ENCODE results near the gene C3orf22. TPM values are rescaled to one million over a fixed set of nuclear protein-coding genes. Genes with fewer than 3 reads are reported as not detected.

C3orf22 gene
- total RNA-seq, 4 donors from 2014 or later = not detected

DNA sequence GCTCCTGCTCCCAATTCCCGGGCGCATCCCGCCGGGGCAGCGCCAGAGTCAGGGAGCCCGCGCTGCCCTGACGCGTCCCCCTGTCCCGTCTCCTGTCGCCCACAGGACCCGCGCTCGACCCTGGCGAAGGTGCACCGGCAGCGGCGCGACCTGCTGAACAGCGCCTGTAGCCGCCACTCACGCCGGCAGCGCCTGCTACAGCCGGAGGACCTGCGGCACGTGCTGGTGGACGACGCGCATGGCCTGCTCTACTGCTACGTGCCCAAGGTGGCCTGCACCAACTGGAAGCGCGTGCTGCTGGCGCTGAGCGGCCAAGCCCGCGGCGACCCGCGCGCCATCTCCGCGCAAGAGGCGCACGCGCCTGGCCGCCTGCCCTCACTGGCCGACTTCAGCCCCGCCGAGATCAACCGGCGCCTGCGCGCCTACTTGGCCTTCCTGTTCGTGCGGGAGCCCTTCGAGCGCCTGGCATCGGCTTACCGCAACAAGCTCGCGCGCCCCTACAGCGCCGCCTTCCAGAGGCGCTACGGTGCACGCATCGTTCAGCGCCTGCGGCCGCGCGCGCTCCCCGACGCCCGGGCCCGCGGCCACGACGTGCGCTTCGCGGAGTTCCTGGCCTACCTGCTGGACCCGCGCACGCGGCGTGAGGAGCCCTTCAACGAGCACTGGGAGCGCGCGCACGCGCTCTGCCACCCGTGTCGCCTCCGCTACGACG is 16.9 kb downstream of the C3orf22 start:
- Histone ChIP-seq H3K4me3 (no peak overlapping the region), H3K27ac (no peak overlapping the region), H3K9me3 (no peaks in the 10 kb centered on the region), H3K36me3 (no peaks in the 10 kb centered on the region), H3K4me1 (no peaks in the 10 kb centered on the region), H3K27me3 (peaks cover 18% of the 10 kb centered on the region)
- intact Hi-C loops (cut with DNase I; ENCODE audit: low total_unique reads) (no loop called here), in situ Hi-C loops (cut with MboI; ENCODE audit: low pct_ligation_motif_present in 1 of 4, low pct_unique_long_range_greater_than_20kb in 1 of 4, low sequenced_read_pairs in 3 of 4) (no loop called here)
- 88% methylated on average over 89 of the region's 101 CpGs; no CpG with 5 or more reads in 1 of the 2 donors for WGBS, 2 donors (ENCODE audit: low coverage in 1 of 2)
- peak; percentile 1 for DNase-seq
- no peak for TF ChIP-seq POLR2AphosphoS5 (IDR thresholded peaks at IDR 0.05)
- TF ChIP-seq, protein P1, sequence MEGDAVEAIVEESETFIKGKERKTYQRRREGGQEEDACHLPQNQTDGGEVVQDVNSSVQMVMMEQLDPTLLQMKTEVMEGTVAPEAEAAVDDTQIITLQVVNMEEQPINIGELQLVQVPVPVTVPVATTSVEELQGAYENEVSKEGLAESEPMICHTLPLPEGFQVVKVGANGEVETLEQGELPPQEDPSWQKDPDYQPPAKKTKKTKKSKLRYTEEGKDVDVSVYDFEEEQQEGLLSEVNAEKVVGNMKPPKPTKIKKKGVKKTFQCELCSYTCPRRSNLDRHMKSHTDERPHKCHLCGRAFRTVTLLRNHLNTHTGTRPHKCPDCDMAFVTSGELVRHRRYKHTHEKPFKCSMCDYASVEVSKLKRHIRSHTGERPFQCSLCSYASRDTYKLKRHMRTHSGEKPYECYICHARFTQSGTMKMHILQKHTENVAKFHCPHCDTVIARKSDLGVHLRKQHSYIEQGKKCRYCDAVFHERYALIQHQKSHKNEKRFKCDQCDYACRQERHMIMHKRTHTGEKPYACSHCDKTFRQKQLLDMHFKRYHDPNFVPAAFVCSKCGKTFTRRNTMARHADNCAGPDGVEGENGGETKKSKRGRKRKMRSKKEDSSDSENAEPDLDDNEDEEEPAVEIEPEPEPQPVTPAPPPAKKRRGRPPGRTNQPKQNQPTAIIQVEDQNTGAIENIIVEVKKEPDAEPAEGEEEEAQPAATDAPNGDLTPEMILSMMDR (IDR thresholded peaks at IDR 0.05) = no peak
- no peak for TF ChIP-seq EP300 (IDR thresholded peaks at IDR 0.05; ENCODE audit: low read depth)
- TF ChIP-seq POLR2A (IDR thresholded peaks at IDR 0.05) = no peak

DNA sequence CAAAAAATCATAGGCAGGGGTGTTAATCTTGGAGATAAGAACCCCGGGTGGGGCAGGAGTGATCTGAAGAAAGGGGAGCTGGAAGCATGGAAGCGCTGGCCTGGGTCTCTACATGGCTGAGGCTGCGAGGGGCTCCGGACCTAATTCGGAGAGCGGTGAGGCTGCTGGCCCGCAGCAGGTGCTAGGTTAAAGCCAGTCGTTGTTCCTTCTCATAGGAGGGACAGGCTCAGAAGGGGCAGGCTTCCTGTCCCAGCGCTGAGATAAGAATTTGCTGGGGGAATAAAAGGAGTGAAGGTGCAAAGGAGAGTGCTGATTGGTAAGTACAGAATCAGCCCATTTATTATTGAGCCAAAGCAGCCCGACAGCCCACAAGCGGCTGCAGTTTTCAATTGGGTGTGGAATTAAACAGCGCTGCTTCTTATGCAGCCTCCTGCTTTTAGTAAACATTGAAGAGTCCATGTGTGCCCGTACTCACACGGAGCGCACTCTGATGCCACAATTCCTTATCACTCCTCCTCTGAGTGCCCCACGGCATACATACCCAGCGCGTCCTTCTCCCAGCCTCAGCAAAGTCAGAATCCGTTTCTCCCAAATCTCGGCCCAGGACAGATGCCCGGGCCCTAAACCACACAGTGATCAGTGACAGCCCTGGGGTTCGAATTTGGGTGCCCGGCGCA is 17.6 kb downstream of the C3orf22 start:
- intact Hi-C loops (cut with DNase I; ENCODE audit: low total_unique reads) = no loop called here
- no peaks in the 10 kb centered on the region for H3K4me1 ChIP-seq
- 32 to 75% methylated on average over 5 to 24 of the region's 24 CpGs for WGBS, 2 donors (ENCODE audit: low coverage in 1 of 2)
- TF ChIP-seq POLR2A (IDR thresholded peaks at IDR 0.05) (no peak), EP300 (IDR thresholded peaks at IDR 0.05; ENCODE audit: low read depth) (no peak), POLR2AphosphoS5 (IDR thresholded peaks at IDR 0.05) (no peak)
- H3K36me3 ChIP-seq = no peaks in the 10 kb centered on the region
- no peak overlapping the region for H3K4me3 ChIP-seq
- peaks cover 18% of the 10 kb centered on the region for H3K27me3 ChIP-seq
- H3K9me3 ChIP-seq = no peaks in the 10 kb centered on the region
- in situ Hi-C loops (cut with MboI; ENCODE audit: low pct_ligation_motif_present in 1 of 4, low pct_unique_long_range_greater_than_20kb in 1 of 4, low sequenced_read_pairs in 3 of 4) = no loop called here
- DNase-seq = peak; percentile 5
- H3K27ac ChIP-seq = peak overlapping the region in 1 of 4 donors; percentile 34

DNA sequence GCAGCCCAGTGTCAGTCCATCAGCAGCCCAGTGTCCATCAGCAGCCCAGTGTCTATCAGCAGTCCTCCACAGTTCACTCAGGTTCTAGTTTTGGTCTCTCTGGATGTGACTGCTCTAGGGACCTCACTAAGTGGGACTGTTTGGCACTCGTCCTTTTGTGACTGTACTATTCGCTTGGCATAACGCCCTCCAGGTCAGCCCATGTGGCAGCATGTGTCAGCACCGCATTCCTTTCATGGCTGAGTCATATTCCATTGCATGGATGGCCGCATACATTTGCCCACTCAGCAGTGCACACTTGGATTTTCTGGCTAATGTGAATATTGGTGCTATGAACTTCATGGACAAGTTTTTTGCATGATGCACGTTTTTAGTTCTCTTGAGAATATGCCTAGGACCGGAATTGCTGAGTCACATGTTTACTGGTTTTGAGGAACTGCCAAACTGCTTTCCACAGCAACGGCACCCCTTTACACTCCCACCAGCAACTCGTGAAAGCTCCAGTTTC is 18.3 kb downstream of the C3orf22 start:
- no peak overlapping the region for H3K4me3 ChIP-seq
- DNase-seq = peak; percentile 20
- no peaks in the 10 kb centered on the region for H3K36me3 ChIP-seq
- no peak overlapping the region for H3K27ac ChIP-seq
- no peaks in the 10 kb centered on the region for H3K9me3 ChIP-seq
- peaks cover 18% of the 10 kb centered on the region for H3K27me3 ChIP-seq
- WGBS, 2 donors (ENCODE audit: low coverage in 1 of 2) = 33 to 51% methylated on average over 7 to 9 of the region's 9 CpGs
- in situ Hi-C loops (cut with MboI; ENCODE audit: low pct_ligation_motif_present in 1 of 4, low pct_unique_long_range_greater_than_20kb in 1 of 4, low sequenced_read_pairs in 3 of 4) = no loop called here
- H3K4me1 ChIP-seq = no peaks in the 10 kb centered on the region
- intact Hi-C loops (cut with DNase I; ENCODE audit: low total_unique reads) = no loop called here
- TF ChIP-seq POLR2AphosphoS5 (IDR thresholded peaks at IDR 0.05) (no peak), EP300 (IDR thresholded peaks at IDR 0.05; ENCODE audit: low read depth) (no peak), POLR2A (IDR thresholded peaks at IDR 0.05) (no peak)
- TF ChIP-seq, protein P1 (IDR thresholded peaks at IDR 0.05) = no peak

DNA sequence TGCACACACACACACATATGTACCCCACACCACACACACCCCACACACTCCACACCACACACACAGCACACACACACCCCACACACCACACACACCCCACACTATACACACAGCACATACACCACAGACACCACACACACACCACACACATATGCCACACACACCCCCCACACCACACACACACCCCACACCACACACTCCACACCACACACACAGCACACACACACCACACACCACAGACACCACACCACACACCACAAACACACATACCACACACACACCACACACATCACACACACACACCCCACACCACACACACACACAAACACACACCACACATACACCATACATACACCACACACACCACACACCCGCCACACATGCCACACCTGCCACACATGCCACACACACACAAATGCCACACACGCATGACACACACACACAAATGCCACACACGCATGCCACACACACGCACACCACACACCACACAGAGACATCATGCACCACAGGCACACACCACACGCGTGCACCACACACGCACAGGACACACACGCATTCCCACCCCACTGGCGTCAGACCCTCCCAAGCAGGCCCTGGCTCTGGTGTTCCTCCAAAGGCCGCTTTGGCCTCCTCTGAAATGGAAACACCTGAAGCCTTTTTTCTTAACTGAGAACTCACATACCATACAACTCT is 19.0 kb downstream of the C3orf22 start:
- DNase-seq = peak; percentile 2
- peaks cover 18% of the 10 kb centered on the region for H3K27me3 ChIP-seq
- H3K9me3 ChIP-seq = no peaks in the 10 kb centered on the region
- in situ Hi-C loops (cut with MboI; ENCODE audit: low pct_ligation_motif_present in 1 of 4, low pct_unique_long_range_greater_than_20kb in 1 of 4, low sequenced_read_pairs in 3 of 4) = no loop called here
- intact Hi-C loops (cut with DNase I; ENCODE audit: low total_unique reads) = no loop called here
- H3K4me3 ChIP-seq = no peak overlapping the region
- H3K36me3 ChIP-seq = no peaks in the 10 kb centered on the region
- TF ChIP-seq POLR2A (IDR thresholded peaks at IDR 0.05) (no peak), EP300 (IDR thresholded peaks at IDR 0.05; ENCODE audit: low read depth) (no peak)
- TF ChIP-seq, protein P1 (IDR thresholded peaks at IDR 0.05) = no peak
- no peak overlapping the region for H3K27ac ChIP-seq
- H3K4me1 ChIP-seq = no peaks in the 10 kb centered on the region
- WGBS, 2 donors (ENCODE audit: low coverage in 1 of 2) = 93 to 100% methylated on average over 1 to 10 of the region's 10 CpGs
